ENCODE data around the gene SNCAIP.
"Not testable (repeated sequence)": the region's sequence is repeated elsewhere in the genome, so short reads cannot be mapped to it uniquely, and the experiment has no call there.

The SNCAIP gene

DNA sequence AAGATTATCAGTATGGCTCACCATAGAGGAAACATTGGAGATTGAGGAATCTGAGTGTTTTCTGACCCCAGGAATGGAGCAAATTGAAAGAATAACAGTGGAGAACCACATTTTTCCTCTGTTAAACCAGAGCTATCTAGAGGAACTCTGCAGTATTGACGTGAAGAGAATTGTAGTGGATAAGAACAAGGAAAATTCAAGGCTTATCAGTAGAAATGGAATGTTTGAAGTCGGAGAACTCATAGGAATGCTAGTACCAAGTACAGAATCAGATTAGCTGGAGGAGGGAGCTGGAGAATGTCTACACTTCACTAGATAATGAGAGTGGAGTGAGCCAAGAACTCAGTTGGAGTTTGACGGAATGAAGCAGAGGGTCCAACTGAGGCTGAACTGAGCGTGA is 50.3 kb downstream of the SNCAIP start:
- DNase-seq = no peak

- DNase-seq = no peak
These were observed 51.6 kb downstream of the SNCAIP start for GRCh38 chr5:122363623-122364022.

GRCh38 chr5:122366501-122366900 is 54.5 kb downstream of the SNCAIP start:
- no peak for DNase-seq

DNA sequence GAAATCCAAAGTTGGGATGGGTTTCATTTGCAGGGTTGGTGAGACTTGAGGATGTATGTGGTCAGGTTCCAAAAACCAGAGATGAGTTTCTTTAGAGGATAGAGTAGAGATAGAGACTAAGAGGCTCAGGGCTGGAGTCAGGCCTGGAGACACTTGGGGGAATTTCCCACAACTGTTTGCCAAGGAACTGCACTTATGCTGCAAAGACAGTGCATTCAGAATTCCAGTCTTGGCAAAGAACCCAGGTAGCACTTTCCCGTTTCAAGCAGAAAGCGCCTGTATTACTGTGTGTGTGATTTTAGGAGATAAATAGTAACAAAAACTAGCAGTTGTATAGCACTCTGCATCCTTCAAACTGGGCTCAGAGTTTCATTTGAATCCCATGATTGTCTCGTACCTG is 55.4 kb downstream of the SNCAIP start:
- DNase-seq = no peak

DNA sequence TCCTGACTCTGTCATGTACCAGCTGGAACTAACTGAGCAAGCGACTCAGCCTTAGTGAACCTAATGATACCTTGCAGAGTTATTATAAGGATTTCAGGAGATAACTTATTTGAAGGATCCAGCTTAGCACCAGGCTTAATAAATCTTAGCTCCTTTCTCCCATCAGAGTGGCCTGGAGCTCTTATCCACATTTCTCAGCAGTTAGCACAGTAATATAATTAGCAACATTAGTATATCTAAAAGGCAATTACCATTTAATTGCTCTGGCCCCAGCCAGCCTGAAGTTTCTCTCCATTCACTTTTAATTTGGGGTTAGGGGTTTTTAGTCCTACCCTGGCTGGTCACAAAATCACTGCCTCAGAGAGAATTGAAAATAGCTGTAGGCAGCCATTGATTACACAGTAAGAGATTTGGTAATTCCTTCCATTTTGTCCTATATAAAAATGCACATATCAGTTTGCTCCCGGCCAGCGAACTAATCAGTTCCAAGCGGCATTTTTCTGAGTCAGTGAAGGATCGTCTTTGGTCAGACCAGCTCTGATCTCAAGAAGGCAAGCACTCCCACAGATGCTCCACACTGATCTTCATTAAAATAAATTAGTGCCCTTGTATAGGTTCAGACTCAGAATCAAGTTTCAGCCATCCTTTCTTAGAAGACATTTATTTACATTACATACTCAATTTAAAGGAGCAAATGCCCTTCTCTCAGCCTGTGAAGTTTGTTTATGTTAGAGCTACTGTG is 56.6 kb downstream of the SNCAIP start:
- no peak for DNase-seq

GRCh38 chr5:122369253-122369815 is 57.3 kb downstream of the SNCAIP start:
- no peak for DNase-seq

DNA sequence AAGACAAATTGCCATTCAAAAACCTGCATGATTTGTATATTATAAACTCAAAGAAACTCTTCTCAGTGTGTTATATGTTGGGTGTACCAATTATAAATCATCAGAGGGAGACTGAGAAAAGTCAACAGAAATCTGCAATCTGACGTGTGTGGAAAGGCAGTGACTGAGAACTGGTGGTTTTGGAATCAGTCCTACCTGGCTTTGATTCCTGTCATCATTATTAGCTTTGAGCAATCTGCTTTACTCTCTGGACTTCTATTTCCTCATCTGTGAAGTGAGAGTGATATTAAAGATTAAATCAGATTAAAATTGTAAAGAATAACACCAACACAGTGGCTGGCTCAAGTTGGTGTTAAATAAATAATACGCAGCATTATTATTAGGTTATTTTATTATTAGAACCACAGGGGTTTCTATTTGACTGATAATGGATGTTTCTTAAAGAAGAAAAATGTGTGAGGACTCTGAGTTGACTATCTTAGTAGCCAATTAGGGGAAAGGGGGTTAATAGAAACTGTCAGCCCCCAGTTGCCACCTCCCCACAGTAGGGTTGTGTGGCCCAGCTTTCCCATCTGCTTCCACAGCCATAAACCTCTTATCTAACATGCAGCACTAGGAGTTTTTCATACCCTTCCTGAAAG is 59.6 kb downstream of the SNCAIP start:
- no peak for DNase-seq

DNA sequence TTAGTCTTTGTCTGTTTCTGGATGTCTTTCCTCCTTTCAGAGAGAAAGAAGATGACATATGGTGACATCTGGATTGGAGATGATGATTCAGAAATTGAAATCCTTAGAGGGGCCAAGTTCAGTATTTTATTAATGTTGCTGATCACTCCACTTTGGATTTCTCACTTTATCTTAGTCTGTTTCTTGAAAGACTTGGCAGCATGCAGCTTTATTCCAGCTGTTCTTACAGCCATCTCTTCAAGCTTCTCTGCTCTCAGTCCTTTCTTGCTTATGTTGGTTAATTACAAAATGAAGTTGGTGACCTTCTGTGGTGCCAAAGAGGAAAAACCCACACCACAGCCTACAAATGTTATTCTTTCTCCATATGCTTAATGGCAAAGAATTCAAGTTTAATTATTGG is 62.1 kb downstream of the SNCAIP start:
- no peak for DNase-seq

DNA sequence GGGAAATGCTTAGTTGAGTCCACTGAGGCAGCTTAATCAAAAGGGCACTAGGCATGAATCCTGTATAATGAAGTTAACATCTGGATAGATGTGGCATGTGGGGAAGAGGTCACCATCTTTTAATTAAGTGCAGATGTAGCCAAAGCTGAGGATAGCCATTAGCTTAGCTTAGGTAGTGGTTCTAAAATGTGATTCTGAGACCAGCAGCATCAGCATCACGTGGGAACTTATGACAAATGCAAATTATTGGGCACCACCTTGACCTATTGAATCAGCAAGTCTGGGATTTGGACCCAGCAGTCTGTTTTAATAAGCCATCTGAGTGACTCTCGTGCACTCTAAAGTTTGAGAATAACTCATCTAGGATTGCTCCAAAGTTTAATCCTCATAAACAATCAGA is 63.8 kb downstream of the SNCAIP start:
- no peak for DNase-seq

- DNase-seq = no peak
These were observed 64.2 kb downstream of the SNCAIP start for GRCh38 chr5:122376250-122376649.

DNA sequence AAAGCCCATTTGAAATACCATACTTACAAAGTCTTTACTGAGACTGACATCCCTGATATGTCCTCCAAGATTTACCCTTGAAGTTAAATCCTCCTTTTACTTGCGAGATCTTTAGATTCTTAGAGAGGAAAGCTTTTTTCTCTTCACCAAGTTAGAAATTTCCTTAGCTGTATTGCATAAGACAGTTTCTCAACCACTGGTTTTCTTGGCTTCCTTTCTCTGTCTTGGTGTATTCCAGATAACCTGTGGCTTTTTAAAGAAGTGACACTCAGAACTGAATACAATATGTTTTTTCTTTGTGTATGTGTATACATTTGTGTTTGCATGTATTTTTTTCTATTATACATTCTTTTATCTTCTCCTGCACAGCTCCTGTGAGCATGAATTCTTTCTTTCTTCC is 65.0 kb downstream of the SNCAIP start:
- no peak for DNase-seq

GRCh38 chr5:122382938-122383337 is 70.9 kb downstream of the SNCAIP start:
- not testable (repeated sequence) for DNase-seq

DNA sequence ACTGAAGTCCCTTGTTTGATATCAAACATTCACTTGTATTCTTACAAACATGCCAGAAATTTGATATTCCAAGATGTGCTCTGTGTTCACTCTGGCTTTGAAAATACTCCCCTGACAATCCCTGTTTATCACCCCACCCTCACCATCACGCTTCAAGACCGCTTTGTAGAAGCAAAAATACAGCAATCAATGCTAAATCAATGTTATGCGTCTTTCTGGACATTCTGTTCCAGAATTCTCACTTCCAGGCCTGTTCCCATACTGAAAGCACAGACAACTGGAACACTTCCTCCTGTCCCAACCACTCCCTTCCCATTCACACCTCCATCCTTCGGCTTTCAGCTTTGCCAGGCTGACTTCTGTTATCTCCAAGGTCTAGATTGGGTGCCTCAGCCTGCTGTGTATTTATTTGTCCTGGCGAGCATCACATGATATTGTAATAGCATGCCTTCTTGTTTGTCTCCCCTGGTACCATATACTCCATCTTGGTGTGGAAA is 72.8 kb downstream of the SNCAIP start:
- DNase-seq = no peak

GRCh38 chr5:122385286-122385685 is 73.2 kb downstream of the SNCAIP start:
- DNase-seq = no peak

DNA sequence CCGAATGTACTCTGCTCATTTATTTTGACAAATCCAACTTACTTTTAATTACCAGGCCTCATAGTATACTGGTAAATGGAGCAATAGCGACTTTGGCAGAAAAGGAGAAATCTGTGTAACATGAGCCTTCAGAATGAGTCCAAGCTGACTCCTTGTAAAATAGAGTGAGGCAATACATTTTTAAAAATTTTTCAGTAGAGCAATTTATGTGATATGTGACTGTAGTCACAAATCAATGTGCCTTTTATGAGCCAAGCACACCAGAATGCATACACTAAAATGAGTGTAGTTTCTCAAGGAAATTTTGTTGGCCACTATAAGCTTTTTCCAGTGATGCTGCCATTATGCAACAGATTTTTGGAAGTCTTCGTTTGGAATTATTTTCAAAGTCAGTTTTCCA is 73.8 kb downstream of the SNCAIP start:
- no peak for DNase-seq

DNA sequence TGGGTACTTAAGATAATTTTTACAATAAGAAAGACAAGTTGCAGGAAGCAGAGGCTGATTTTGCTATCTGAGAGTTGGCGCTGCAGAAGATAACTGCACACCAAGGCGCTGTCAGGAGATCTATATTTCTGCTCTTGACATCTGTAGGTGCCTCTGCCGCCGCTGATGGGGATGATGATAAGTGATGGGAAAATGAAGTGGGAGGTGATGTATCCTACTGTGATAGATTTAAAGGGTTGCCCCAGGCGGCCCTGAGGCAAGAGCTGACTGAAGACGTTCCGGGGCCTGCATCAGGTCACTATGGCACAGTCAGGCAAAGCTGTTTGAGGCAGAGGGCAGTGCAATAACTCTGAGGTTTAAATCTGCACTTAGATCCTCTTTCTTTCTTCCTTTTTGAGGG is 78.1 kb downstream of the SNCAIP start:
- DNase-seq = no peak

DNA sequence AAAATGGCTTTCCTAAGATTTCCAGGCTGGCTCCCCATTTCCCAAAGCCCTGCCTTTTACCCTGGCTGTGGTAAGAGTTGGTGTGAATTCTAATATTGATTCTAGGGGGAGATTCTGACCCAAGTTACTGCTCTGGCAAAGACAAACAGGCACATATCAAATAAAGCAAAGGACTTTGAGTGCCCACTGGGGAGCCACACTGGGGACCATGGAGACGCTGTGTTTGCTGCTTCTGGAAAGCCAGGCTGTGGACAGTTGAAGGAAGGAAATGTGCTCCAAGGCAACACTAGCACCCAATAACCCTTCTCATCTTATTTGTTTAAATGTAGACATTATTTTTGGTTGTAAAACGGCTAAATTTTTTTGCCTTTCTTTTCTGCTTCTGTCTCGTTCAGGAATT is 78.7 kb downstream of the SNCAIP start:
- DNase-seq = no peak

DNA sequence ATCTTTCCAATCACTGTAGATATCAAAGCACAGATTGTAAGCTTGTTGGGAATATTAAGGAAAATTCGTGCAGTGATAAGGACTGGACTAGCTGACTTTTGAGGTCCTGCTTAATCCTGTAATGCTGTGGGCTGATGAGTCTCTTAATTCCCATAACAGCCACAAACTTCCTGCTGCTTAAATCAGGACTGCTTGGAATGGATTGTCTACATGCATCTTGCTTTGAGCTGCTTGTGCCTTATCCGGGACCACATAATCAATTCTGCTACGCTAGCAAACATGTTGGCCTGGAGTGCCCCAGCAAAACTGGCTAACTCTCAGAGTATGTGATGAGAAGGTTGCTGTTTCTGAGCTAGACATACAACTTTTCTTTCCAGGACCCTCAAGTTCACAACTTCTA is 79.6 kb downstream of the SNCAIP start:
- DNase-seq = no peak

DNA sequence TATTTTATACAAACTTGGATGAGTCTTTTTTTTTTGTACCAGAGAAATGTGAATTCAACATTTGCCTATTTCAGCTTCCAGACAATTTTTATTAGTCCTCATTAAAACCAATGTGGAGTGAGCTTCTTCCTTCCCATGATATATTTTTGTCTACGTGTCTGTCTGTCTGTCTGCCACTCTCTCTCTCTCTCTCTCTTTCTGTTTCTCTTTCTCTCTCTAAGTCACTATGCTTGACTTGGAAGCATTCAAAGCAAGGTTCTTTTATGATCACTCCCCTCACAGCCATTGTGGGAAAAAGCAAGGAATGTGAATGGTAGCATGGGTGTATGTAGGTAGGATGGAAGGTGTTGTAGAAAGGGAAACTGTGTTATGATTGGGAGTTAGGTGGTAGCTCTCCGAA is 80.2 kb downstream of the SNCAIP start:
- DNase-seq = no peak

DNA sequence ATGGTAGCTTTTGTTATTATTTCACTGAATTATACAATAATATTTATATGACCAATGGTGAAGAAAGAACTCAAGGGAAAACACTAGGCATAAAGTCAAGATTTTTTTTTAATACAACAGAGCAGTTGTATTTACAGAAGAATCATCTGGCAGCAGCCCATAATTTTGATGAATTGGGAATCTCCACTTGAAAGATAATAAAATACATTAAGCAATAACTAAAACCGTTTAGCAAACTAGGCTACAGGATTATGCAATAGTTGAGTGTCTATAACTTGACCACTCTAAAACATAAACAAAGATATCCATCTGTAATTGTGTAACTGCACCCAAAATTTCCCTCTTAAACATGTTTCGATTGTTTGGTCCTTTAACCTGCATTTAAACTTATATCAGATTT is 80.8 kb downstream of the SNCAIP start:
- DNase-seq = no peak

DNA sequence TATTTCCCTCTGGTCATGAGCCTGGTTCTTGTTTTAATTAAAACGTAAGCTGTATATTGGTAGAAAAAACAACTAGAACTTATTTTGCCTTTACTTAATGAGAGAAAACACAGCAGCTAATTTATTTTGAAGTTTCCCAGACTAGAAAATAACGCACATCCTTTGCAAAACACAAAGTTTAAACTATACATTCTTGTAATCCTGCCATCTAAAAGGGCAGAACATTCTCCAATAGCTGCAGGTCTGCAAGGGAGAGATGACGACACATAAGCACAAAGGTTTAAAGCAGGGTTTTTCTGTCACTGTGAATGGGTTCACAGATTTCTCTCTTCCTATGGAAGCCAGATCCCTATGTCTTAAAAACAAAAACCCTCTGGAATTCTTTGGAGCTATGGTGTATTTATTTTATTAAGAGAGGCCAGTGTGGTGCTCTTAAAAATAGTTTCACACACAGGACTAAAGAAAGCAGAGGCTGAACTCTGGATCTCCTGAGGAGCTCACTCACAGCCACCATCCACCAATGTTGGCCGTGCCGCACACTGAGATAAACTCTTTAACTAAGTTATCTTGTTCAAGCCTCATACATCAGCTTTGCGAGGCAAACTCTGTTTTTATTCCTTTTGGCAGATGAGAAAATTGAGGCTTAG is 82.4 kb downstream of the SNCAIP start:
- DNase-seq = no peak

DNA sequence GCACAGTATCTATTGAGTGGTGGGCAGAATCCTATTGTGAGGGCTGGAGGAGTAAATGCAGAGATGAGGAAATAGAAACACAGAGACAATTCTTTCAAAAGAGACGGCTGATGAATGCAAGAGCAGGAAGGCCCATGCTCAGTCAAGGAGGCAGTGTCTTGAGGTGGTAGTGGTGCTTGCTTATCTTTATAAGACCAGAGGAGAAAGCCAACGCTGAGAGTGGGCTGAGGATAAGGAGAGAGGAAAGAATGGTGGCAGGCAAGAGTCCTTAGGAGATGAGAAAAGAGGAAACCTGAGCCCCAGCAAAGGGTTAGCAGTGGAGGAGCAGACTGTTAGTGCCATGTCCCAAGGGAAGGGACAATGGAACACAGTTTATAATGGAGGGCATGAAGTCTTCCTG is 86.0 kb downstream of the SNCAIP start:
- DNase-seq = no peak

DNA sequence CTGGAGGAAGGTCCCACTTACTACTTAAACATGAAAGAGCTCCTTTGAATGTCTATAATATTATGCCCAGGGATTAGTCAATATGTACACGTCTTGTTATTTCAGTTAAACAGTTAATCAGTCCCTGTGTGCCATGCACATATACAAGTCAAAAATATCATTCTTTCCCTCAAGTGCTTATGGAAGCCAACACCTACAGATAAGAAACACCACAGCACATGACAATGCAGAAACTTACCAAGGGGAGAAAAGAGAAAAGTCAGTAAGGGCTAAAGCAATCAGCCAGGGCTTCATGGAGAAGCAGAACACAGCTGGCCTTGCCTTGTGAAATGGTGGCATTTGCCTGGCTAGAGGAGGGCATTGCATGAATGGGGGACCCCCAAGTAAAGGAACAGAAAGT is 88.3 kb downstream of the SNCAIP start:
- no peak for DNase-seq

DNA sequence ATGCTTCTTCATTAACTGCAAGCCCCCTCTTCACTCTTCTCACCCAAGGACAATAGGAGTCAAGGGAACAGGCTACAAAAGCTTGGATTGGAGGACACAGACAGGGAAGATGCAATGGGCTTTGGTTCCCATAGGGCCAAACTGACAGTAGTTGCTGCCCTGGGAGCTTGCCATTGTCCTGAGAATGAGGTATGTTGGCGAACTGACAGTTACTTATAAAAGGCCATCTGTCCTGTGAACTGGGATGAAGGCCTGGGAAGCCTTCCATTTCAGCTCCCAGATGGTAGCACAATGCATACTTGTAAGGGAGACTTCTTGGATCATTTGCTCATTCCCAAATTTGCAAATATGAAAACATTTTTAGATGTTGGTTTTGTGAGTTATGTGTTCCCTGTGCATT is 88.9 kb downstream of the SNCAIP start:
- no peak for DNase-seq
